Measurements from ENCODE around the gene OLFML1. TPM values are rescaled to one million over a fixed set of nuclear protein-coding genes. Genes with fewer than 3 reads are reported as not detected.
A peak's percentile ranks its signal among the peaks of the same experiment; 100 is the strongest.

Gene OLFML1
- total and polyA plus RNA-seq, 4 donors: 4.2 to 34.9 (median 15.4) TPM

- no peaks in the 10 kb centered on the region for H3K9me3 ChIP-seq (ENCODE audit: control insufficient read depth, insufficient read depth, low read length)
- 88% methylated on average over 9 of the region's 12 CpGs for WGBS (ENCODE audit: insufficient coverage)
- no peaks in the 10 kb centered on the region for H3K36me3 ChIP-seq (ENCODE audit: control insufficient read depth, insufficient read depth, low read length)
- DNase-seq (ENCODE audit: low read depth in 4 of 6, low spot score in 6 of 6): peak in 2 of 6 donors; percentile 23 to 36
- H3K4me1 ChIP-seq (ENCODE audit: control insufficient read depth, insufficient read depth, low read length): peaks cover 7% of the 10 kb centered on the region
- no peak overlapping the region for H3K4me3 ChIP-seq (ENCODE audit: low read depth, low read length)
- H3K27me3 ChIP-seq (ENCODE audit: control insufficient read depth, insufficient read depth, low read length): no peaks in the 10 kb centered on the region
- H3K27ac ChIP-seq (ENCODE audit: low read depth, low read length): no peak overlapping the region
Observed at GRCh38 chr11:7448201-7448600, 37.1 kb upstream of the OLFML1 start.

GRCh38 chr11:7449211-7449840 is 36.0 kb upstream of the OLFML1 start:
- peaks cover 7% of the 10 kb centered on the region for H3K4me1 ChIP-seq (ENCODE audit: control insufficient read depth, insufficient read depth, low read length)
- 100% methylated on average over 2 of the region's 3 CpGs for WGBS (ENCODE audit: insufficient coverage)
- no peaks in the 10 kb centered on the region for H3K27me3 ChIP-seq (ENCODE audit: control insufficient read depth, insufficient read depth, low read length)
- no peak for DNase-seq (ENCODE audit: low read depth in 4 of 6, low spot score in 6 of 6)
- H3K4me3 ChIP-seq (ENCODE audit: low read depth, low read length): no peak overlapping the region
- no peaks in the 10 kb centered on the region for H3K9me3 ChIP-seq (ENCODE audit: control insufficient read depth, insufficient read depth, low read length)
- no peaks in the 10 kb centered on the region for H3K36me3 ChIP-seq (ENCODE audit: control insufficient read depth, insufficient read depth, low read length)
- H3K27ac ChIP-seq (ENCODE audit: low read depth, low read length): no peak overlapping the region

- peaks cover 7% of the 10 kb centered on the region for H3K4me1 ChIP-seq (ENCODE audit: control insufficient read depth, insufficient read depth, low read length)
- WGBS (ENCODE audit: insufficient coverage): 67% methylated on average over 3 of the region's 4 CpGs
- no peak overlapping the region for H3K4me3 ChIP-seq (ENCODE audit: low read depth, low read length)
- DNase-seq (ENCODE audit: low read depth in 4 of 6, low spot score in 6 of 6): no peak
- no peaks in the 10 kb centered on the region for H3K27me3 ChIP-seq (ENCODE audit: control insufficient read depth, insufficient read depth, low read length)
- H3K27ac ChIP-seq (ENCODE audit: low read depth, low read length): no peak overlapping the region
- H3K9me3 ChIP-seq (ENCODE audit: control insufficient read depth, insufficient read depth, low read length): no peaks in the 10 kb centered on the region
- no peaks in the 10 kb centered on the region for H3K36me3 ChIP-seq (ENCODE audit: control insufficient read depth, insufficient read depth, low read length)
Observed at GRCh38 chr11:7449841-7450214, 35.5 kb upstream of the OLFML1 start.

- Histone ChIP-seq H3K36me3 (ENCODE audit: control insufficient read depth, insufficient read depth, low read length) (no peaks in the 10 kb centered on the region), H3K4me1 (ENCODE audit: control insufficient read depth, insufficient read depth, low read length) (peaks cover 4% of the 10 kb centered on the region), H3K27me3 (ENCODE audit: control insufficient read depth, insufficient read depth, low read length) (no peaks in the 10 kb centered on the region), H3K9me3 (ENCODE audit: control insufficient read depth, insufficient read depth, low read length) (no peaks in the 10 kb centered on the region), H3K27ac (ENCODE audit: low read depth, low read length) (no peak overlapping the region), H3K4me3 (ENCODE audit: low read depth, low read length) (no peak overlapping the region)
- no peak for DNase-seq (ENCODE audit: low read depth in 4 of 6, low spot score in 6 of 6)
- WGBS (ENCODE audit: insufficient coverage): 100% methylated on average over 1 of the region's 3 CpGs
Observed at GRCh38 chr11:7450836-7451235, 34.5 kb upstream of the OLFML1 start.

- Histone ChIP-seq H3K27ac (ENCODE audit: low read depth, low read length) (no peak overlapping the region), H3K4me1 (ENCODE audit: control insufficient read depth, insufficient read depth, low read length) (peaks cover 3% of the 10 kb centered on the region), H3K9me3 (ENCODE audit: control insufficient read depth, insufficient read depth, low read length) (no peaks in the 10 kb centered on the region), H3K27me3 (ENCODE audit: control insufficient read depth, insufficient read depth, low read length) (no peaks in the 10 kb centered on the region), H3K4me3 (ENCODE audit: low read depth, low read length) (no peak overlapping the region), H3K36me3 (ENCODE audit: control insufficient read depth, insufficient read depth, low read length) (no peaks in the 10 kb centered on the region)
- no peak for DNase-seq (ENCODE audit: low read depth in 4 of 6, low spot score in 6 of 6)
- 80% methylated on average over 1 of the region's 3 CpGs for WGBS (ENCODE audit: insufficient coverage)
Observed at GRCh38 chr11:7451520-7451919, 33.8 kb upstream of the OLFML1 start.

GRCh38 chr11:7451952-7452494 is 33.3 kb upstream of the OLFML1 start:
- no peak overlapping the region for H3K27ac ChIP-seq (ENCODE audit: low read depth, low read length)
- no peaks in the 10 kb centered on the region for H3K4me1 ChIP-seq (ENCODE audit: control insufficient read depth, insufficient read depth, low read length)
- no CpG with 5 or more reads among the region's 1 CpG for WGBS (ENCODE audit: insufficient coverage)

GRCh38 chr11:7454854-7455253 is 30.5 kb upstream of the OLFML1 start:
- H3K36me3 ChIP-seq (ENCODE audit: control insufficient read depth, insufficient read depth, low read length): no peaks in the 10 kb centered on the region
- no peak overlapping the region for H3K4me3 ChIP-seq (ENCODE audit: low read depth, low read length)
- no peaks in the 10 kb centered on the region for H3K4me1 ChIP-seq (ENCODE audit: control insufficient read depth, insufficient read depth, low read length)
- H3K9me3 ChIP-seq (ENCODE audit: control insufficient read depth, insufficient read depth, low read length): no peaks in the 10 kb centered on the region
- no peaks in the 10 kb centered on the region for H3K27me3 ChIP-seq (ENCODE audit: control insufficient read depth, insufficient read depth, low read length)
- WGBS (ENCODE audit: insufficient coverage): no CpG with 5 or more reads among the region's 2 CpGs
- no peak for DNase-seq (ENCODE audit: low read depth in 4 of 6, low spot score in 6 of 6)
- no peak overlapping the region for H3K27ac ChIP-seq (ENCODE audit: low read depth, low read length)

More at GRCh38 chr11:7451952-7452494, 33.3 kb upstream of the OLFML1 start:
- DNase-seq (ENCODE audit: low read depth in 4 of 6, low spot score in 6 of 6): no peak
- Histone ChIP-seq H3K36me3 (ENCODE audit: control insufficient read depth, insufficient read depth, low read length) (no peaks in the 10 kb centered on the region), H3K4me3 (ENCODE audit: low read depth, low read length) (no peak overlapping the region), H3K27me3 (ENCODE audit: control insufficient read depth, insufficient read depth, low read length) (no peaks in the 10 kb centered on the region), H3K9me3 (ENCODE audit: control insufficient read depth, insufficient read depth, low read length) (no peaks in the 10 kb centered on the region)

GRCh38 chr11:7457211-7457610 is 28.1 kb upstream of the OLFML1 start:
- Histone ChIP-seq H3K9me3 (ENCODE audit: control insufficient read depth, insufficient read depth, low read length) (no peaks in the 10 kb centered on the region), H3K27ac (ENCODE audit: low read depth, low read length) (no peak overlapping the region), H3K4me3 (ENCODE audit: low read depth, low read length) (no peak overlapping the region), H3K36me3 (ENCODE audit: control insufficient read depth, insufficient read depth, low read length) (no peaks in the 10 kb centered on the region), H3K4me1 (ENCODE audit: control insufficient read depth, insufficient read depth, low read length) (no peaks in the 10 kb centered on the region), H3K27me3 (ENCODE audit: control insufficient read depth, insufficient read depth, low read length) (no peaks in the 10 kb centered on the region)
- DNase-seq (ENCODE audit: low read depth in 4 of 6, low spot score in 6 of 6): peak in 1 of 6 donors; percentile 29
- no CpG with 5 or more reads among the region's 1 CpG for WGBS (ENCODE audit: insufficient coverage)

- no peaks in the 10 kb centered on the region for H3K36me3 ChIP-seq (ENCODE audit: control insufficient read depth, insufficient read depth, low read length)
- no peak overlapping the region for H3K27ac ChIP-seq (ENCODE audit: low read depth, low read length)
- H3K4me3 ChIP-seq (ENCODE audit: low read depth, low read length): no peak overlapping the region
- no peaks in the 10 kb centered on the region for H3K27me3 ChIP-seq (ENCODE audit: control insufficient read depth, insufficient read depth, low read length)
- WGBS (ENCODE audit: insufficient coverage): no CpG with 5 or more reads among the region's 1 CpG
- H3K4me1 ChIP-seq (ENCODE audit: control insufficient read depth, insufficient read depth, low read length): no peaks in the 10 kb centered on the region
- DNase-seq (ENCODE audit: low read depth in 4 of 6, low spot score in 6 of 6): no peak
- H3K9me3 ChIP-seq (ENCODE audit: control insufficient read depth, insufficient read depth, low read length): no peaks in the 10 kb centered on the region
Observed at GRCh38 chr11:7462706-7463105, 22.6 kb upstream of the OLFML1 start.

GRCh38 chr11:7467652-7468051 is 17.7 kb upstream of the OLFML1 start:
- H3K36me3 ChIP-seq (ENCODE audit: control insufficient read depth, insufficient read depth, low read length): peaks cover 3% of the 10 kb centered on the region
- no peaks in the 10 kb centered on the region for H3K27me3 ChIP-seq (ENCODE audit: control insufficient read depth, insufficient read depth, low read length)
- H3K9me3 ChIP-seq (ENCODE audit: control insufficient read depth, insufficient read depth, low read length): no peaks in the 10 kb centered on the region
- no peak for DNase-seq (ENCODE audit: low read depth in 4 of 6, low spot score in 6 of 6)
- H3K4me1 ChIP-seq (ENCODE audit: control insufficient read depth, insufficient read depth, low read length): no peaks in the 10 kb centered on the region
- H3K27ac ChIP-seq (ENCODE audit: low read depth, low read length): no peak overlapping the region
- no peak overlapping the region for H3K4me3 ChIP-seq (ENCODE audit: low read depth, low read length)
- 91% methylated on average over 2 of the region's 2 CpGs for WGBS (ENCODE audit: insufficient coverage)

Data from spinal cord (tissue), 10 donors.